MM.1S (cell line): ENCODE results near the gene CDK9.

Source experiments
- DNase-seq: peaks from one replicate; pipeline ENCODE4 v3.0.0-alpha.2; 2015
- H2AFZ ChIP-seq: fragments of 300-600 bp; sonication (generic); 2 replicates; pipeline ENCODE4 v1.6.0; 2016; ENCODE audit warnings: antibody characterized with exemption, low read length
- H3F3A ChIP-seq: fragments of 300-600 bp; sonication (generic); 2 replicates; pipeline ENCODE4 v1.6.1; 2016; ENCODE audit warnings: mild to moderate bottlenecking, antibody characterized with exemption, low read length, moderate library complexity, mixed read lengths; ENCODE audit not compliant: insufficient read depth
- H3K27ac ChIP-seq: fragments of 300-600 bp; sonication (generic); 2 replicates; pipeline ENCODE4 v1.5.1; 2016; ENCODE audit warnings: mild to moderate bottlenecking, low read length
- H3K27me3 ChIP-seq: fragments of 300-600 bp; sonication (generic); replicated peaks from 2 replicates; pipeline ENCODE4 v1.6.0; 2016; ENCODE audit warnings: low read length; ENCODE audit not compliant: insufficient read depth
- H3K36me3 ChIP-seq: fragments of 300-600 bp; sonication (generic); replicated peaks from 2 replicates; pipeline ENCODE4 v1.6.1; 2016; ENCODE audit warnings: mild to moderate bottlenecking, low read length, mixed read lengths; ENCODE audit not compliant: insufficient read depth
- H3K4me1 ChIP-seq: fragments of 300-600 bp; sonication (generic); 2 replicates; pipeline ENCODE4 v1.6.1; 2016; ENCODE audit warnings: low read length, mixed read lengths
- H3K4me2 ChIP-seq: fragments of 300-600 bp; sonication (generic); 2 replicates; pipeline ENCODE4 v1.6.0; 2016; ENCODE audit warnings: low read depth, low read length
- H3K4me3 ChIP-seq: fragments of 300-600 bp; sonication (generic); 2 replicates; pipeline ENCODE4 v1.5.1; 2016; ENCODE audit warnings: low read length, mixed read lengths
- H3K79me2 ChIP-seq: fragments of 300-600 bp; sonication (generic); 2 replicates; pipeline ENCODE4 v1.6.1; 2016; ENCODE audit warnings: mixed run types, low read length, mixed read lengths
- H3K9ac ChIP-seq: fragments of 300-600 bp; sonication (generic); 2 replicates; pipeline ENCODE4 v1.6.1; 2016; ENCODE audit warnings: low read length, mixed read lengths
- H3K9me2 ChIP-seq: fragments of 300-600 bp; sonication (generic); replicated peaks from 2 replicates; pipeline ENCODE4 v1.6.1; 2016; ENCODE audit warnings: mild to moderate bottlenecking, low read length, mixed read lengths; ENCODE audit not compliant: insufficient read depth
- H3K9me3 ChIP-seq: fragments of 300-600 bp; sonication (generic); replicated peaks from 2 replicates; pipeline ENCODE4 v1.6.1; 2016; ENCODE audit warnings: mild to moderate bottlenecking, low read length, mixed read lengths; ENCODE audit not compliant: insufficient read depth
- H4K20me1 ChIP-seq: fragments of 300-600 bp; sonication (generic); 2 replicates; pipeline ENCODE4 v1.6.1; 2016; ENCODE audit warnings: mild to moderate bottlenecking, low read length, moderate library complexity, mixed read lengths; ENCODE audit not compliant: insufficient read depth
- EZH2 ChIP-seq: fragments of 300-600 bp; sonication (generic); optimal IDR thresholded peaks from 2 replicates; pipeline ENCODE3; 2017; ENCODE audit warnings: low read depth, mild to moderate bottlenecking, antibody characterized with exemption, low read length, mixed read lengths
- EZH2phosphoT487 ChIP-seq: fragments of 300-600 bp; sonication (generic); IDR thresholded peaks from 2 replicates; pipeline ENCODE4 v1.6.1; 2018; ENCODE audit warnings: antibody characterized with exemption, low read length
- TF ChIP-seq, protein P1 (sequence below): fragments of 300-600 bp; sonication (generic); IDR thresholded peaks from 2 replicates; pipeline ENCODE4 v1.5.1; 2016; ENCODE audit warnings: antibody characterized with exemption, low read length, mixed read lengths

Gene CDK9

DNA sequence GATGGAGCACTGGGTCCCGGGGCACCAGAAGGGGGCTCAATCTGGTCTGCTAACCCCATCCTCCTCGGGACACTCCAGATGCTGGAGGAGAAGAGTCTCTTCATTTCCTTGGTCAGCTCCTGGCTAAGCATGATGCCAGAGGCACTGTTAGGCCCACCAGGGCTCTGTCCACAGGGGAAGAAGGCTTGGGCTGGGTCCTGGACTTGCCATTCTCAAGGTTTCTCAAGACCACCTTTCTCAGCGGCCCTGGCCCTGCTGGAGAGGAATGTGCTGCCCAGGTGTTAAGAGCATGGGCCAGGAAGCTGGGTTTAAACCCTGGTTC lies 15.3 kb upstream of the CDK9 start:
- peak overlapping the region; percentile 58; the same call in 1 of the 2 replicates for H3K27ac ChIP-seq

DNA sequence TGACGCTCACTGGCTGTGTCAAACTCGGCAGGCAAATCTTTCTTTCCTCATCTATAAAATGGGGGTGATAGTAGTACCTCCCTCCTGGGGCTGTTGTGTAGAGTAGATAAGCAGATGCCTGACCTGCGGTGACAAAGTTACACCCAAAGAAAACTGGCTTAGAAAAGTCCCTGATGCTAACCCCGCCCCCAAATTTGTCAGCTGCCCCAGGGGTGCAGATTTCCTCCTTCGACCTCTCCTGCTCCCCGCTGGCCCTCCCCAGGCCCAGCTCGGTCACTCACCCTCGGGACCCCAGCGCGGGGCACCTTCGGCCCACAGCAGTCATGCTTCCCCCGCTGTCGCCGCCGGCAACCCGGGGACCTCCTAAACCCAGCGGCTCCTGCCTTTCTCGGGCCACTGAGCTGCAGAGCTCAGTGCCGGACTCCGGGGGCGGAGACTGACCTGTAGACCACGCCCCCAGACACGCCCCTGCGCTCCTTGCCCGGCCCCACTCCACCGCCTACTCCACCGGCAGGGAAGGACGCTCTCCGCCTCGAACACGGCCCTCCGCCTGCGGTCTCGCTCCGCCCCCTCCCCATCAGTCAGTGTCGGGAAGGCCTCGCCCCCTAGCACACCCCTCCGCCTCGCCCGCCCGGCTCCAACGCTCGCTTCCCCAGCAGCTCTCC lies 14.8 kb upstream of the CDK9 start:
- H3K9me3 ChIP-seq, result no peaks in the 10 kb centered on the region
- peaks cover 26% of the 10 kb centered on the region; the same call in 1 of the 2 replicates for H3F3A ChIP-seq
- H3K9ac ChIP-seq, result peak overlapping the region; percentile 51; the same call in 1 of the 2 replicates
- H3K4me2 ChIP-seq, result peak overlapping the region; percentile 90
- no peaks in the 10 kb centered on the region for H3K27me3 ChIP-seq
- H3K9me2 ChIP-seq, result no peaks in the 10 kb centered on the region
- H3K79me2 ChIP-seq, result peaks cover 62% of the 10 kb centered on the region
- H3K27ac ChIP-seq, result peak overlapping the region; percentile 58; the same call in 1 of the 2 replicates
- H2AFZ ChIP-seq, result peak overlapping the region; percentile 30
- H3K4me1 ChIP-seq, result peaks cover 23% of the 10 kb centered on the region
- H4K20me1 ChIP-seq, result no peaks in the 10 kb centered on the region
- peaks cover 6% of the 10 kb centered on the region; the same call in 1 of the 2 replicates for H3K36me3 ChIP-seq
- TF ChIP-seq, protein P1, sequence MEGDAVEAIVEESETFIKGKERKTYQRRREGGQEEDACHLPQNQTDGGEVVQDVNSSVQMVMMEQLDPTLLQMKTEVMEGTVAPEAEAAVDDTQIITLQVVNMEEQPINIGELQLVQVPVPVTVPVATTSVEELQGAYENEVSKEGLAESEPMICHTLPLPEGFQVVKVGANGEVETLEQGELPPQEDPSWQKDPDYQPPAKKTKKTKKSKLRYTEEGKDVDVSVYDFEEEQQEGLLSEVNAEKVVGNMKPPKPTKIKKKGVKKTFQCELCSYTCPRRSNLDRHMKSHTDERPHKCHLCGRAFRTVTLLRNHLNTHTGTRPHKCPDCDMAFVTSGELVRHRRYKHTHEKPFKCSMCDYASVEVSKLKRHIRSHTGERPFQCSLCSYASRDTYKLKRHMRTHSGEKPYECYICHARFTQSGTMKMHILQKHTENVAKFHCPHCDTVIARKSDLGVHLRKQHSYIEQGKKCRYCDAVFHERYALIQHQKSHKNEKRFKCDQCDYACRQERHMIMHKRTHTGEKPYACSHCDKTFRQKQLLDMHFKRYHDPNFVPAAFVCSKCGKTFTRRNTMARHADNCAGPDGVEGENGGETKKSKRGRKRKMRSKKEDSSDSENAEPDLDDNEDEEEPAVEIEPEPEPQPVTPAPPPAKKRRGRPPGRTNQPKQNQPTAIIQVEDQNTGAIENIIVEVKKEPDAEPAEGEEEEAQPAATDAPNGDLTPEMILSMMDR, result no peak
- TF ChIP-seq EZH2 (no peak), EZH2phosphoT487 (no peak)
- peak overlapping the region; percentile 74 for H3K4me3 ChIP-seq
- peak; percentile 96 for DNase-seq

More for the DNA sequence above, 15.3 kb upstream of the CDK9 start:
- peaks cover 23% of the 10 kb centered on the region for H3K4me1 ChIP-seq
- no peaks in the 10 kb centered on the region for H4K20me1 ChIP-seq
- H3K9me3 ChIP-seq, result no peaks in the 10 kb centered on the region
- peak overlapping the region; percentile 51; the same call in 1 of the 2 replicates for H3K9ac ChIP-seq
- H3K36me3 ChIP-seq, result peaks cover 6% of the 10 kb centered on the region; the same call in 1 of the 2 replicates
- peak overlapping the region; percentile 30; the same call in 1 of the 2 replicates for H2AFZ ChIP-seq
- H3K4me2 ChIP-seq, result peak overlapping the region; percentile 90
- no peaks in the 10 kb centered on the region for H3K27me3 ChIP-seq
- H3K4me3 ChIP-seq, result peak overlapping the region; percentile 74
- H3K9me2 ChIP-seq, result no peaks in the 10 kb centered on the region
- peaks cover 58% of the 10 kb centered on the region for H3K79me2 ChIP-seq
- H3F3A ChIP-seq, result peaks cover 26% of the 10 kb centered on the region; the same call in 1 of the 2 replicates
- TF ChIP-seq EZH2phosphoT487 (no peak), EZH2 (no peak)
- TF ChIP-seq, protein P1, result no peak
- DNase-seq, result no peak

DNA sequence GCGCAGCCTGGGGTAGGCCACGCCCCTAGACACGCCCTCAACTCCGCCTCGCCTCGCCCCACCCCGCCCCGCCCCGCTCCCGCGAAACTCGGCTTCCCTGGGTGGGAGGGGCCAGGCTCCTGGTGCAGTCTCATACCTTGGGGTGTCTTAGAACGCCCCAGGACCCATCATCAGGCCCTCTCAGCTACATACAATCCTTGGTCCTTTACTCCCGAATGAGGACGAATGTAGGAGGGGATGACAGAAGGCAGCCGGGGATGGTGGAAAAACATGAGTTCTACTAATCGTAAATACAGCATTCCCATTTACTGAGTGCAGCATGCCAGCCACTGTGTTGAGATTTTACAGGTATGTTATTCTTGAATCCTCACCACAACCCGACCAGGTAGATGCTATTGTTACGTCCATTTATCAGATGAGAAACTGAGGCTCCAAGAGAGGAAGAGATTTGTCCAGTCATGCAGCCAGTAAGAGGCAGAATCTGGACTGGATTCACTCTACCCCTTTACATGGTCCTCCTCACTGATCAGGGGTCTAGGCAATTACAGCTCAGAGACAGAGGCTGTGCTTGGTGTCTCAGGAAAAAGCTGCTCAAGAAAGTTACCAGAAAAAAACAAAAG lies 14.2 kb upstream of the CDK9 start:
- no peaks in the 10 kb centered on the region for H4K20me1 ChIP-seq
- no peak for DNase-seq
- H3K9me2 ChIP-seq, result no peaks in the 10 kb centered on the region
- no peaks in the 10 kb centered on the region for H3K27me3 ChIP-seq
- peak overlapping the region; percentile 40; the same call in 1 of the 2 replicates for H3K27ac ChIP-seq
- peaks cover 23% of the 10 kb centered on the region for H3K4me1 ChIP-seq
- H3K9me3 ChIP-seq, result no peaks in the 10 kb centered on the region
- no peak for TF ChIP-seq EZH2
- no peak for TF ChIP-seq EZH2phosphoT487
- TF ChIP-seq, protein P1, result no peak
- peaks cover 6% of the 10 kb centered on the region; the same call in 1 of the 2 replicates for H3K36me3 ChIP-seq
- H3F3A ChIP-seq, result peaks cover 31% of the 10 kb centered on the region
- peak overlapping the region; percentile 74; the same call in 1 of the 2 replicates for H3K4me3 ChIP-seq
- H2AFZ ChIP-seq, result no peak overlapping the region
- no peak overlapping the region for H3K9ac ChIP-seq
- H3K79me2 ChIP-seq, result peaks cover 68% of the 10 kb centered on the region
- peak overlapping the region; percentile 38 for H3K4me2 ChIP-seq
